ENCODE results near the gene SATB1.

The SATB1 gene

DNA sequence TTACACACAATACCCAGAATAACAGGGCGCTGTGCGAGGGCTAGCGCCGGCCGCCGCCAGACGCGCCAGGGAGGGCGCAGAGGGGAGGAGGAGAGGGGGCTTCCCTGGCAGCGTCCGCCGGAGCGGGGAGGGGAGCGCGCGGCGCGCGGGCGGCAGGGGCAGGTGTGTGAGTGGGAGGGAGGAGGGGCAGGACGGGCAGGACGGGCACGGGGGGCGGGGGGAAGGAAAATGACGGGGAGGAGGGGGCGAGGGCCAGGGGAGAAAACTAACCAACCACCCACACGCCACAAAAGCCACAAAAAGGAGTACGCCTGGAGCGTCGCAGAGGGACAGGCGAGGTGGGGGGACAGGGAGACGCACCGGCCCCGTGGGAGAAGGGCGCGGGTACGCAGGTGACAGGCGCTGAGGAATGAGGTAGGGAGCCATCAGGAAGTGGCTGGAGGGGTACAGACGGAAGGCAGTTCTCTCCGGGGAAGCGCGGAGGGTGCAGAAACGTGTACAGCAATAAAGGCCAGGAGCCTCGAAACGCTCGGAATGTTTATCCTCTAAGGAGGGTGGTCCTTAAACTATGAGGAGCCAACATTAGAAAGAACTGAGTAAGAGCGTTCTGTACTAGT is 610 bp upstream of the SATB1 start (continued):
- TF ChIP-seq, protein P1, sequence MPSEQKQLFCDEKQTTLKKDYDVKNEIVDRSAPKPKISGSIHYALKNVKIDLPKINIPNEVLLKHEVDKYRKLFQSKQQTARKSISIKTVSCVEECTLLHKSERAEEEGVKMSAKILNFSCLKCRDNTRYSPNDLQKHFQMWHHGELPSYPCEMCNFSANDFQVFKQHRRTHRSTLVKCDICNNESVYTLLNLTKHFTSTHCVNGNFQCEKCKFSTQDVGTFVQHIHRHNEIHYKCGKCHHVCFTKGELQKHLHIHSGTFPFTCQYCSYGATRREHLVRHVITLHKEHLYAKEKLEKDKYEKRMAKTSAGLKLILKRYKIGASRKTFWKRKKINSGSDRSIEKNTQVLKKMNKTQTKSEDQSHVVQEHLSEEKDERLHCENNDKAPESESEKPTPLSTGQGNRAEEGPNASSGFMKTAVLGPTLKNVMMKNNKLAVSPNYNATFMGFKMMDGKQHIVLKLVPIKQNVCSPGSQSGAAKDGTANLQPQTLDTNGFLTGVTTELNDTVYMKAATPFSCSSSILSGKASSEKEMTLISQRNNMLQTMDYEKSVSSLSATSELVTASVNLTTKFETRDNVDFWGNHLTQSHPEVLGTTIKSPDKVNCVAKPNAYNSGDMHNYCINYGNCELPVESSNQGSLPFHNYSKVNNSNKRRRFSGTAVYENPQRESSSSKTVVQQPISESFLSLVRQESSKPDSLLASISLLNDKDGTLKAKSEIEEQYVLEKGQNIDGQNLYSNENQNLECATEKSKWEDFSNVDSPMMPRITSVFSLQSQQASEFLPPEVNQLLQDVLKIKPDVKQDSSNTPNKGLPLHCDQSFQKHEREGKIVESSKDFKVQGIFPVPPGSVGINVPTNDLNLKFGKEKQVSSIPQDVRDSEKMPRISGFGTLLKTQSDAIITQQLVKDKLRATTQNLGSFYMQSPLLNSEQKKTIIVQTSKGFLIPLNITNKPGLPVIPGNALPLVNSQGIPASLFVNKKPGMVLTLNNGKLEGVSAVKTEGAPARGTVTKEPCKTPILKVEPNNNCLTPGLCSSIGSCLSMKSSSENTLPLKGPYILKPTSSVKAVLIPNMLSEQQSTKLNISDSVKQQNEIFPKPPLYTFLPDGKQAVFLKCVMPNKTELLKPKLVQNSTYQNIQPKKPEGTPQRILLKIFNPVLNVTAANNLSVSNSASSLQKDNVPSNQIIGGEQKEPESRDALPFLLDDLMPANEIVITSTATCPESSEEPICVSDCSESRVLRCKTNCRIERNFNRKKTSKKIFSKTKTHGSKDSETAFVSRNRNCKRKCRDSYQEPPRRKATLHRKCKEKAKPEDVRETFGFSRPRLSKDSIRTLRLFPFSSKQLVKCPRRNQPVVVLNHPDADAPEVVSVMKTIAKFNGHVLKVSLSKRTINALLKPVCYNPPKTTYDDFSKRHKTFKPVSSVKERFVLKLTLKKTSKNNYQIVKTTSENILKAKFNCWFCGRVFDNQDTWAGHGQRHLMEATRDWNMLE (tag by site-specific recombination; conservative IDR thresholded peaks at IDR 0.05; ENCODE audit: low read depth), result no peak
- TF ChIP-seq GFI1B (tag by site-specific recombination; IDR thresholded peaks at IDR 0.05), result no peak
- no peak for TF ChIP-seq SCRT1 (tag by site-specific recombination; IDR thresholded peaks at IDR 0.05; ENCODE audit: borderline replicate concordance)
- TF ChIP-seq, protein P2, sequence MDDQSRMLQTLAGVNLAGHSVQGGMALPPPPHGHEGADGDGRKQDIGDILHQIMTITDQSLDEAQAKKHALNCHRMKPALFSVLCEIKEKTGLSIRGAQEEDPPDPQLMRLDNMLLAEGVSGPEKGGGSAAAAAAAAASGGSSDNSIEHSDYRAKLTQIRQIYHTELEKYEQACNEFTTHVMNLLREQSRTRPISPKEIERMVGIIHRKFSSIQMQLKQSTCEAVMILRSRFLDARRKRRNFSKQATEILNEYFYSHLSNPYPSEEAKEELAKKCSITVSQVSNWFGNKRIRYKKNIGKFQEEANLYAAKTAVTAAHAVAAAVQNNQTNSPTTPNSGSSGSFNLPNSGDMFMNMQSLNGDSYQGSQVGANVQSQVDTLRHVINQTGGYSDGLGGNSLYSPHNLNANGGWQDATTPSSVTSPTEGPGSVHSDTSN (CRISPR knock-in tag; IDR thresholded peaks at IDR 0.05), result no peak
- TF ChIP-seq ZNF23 (tag by site-specific recombination; IDR thresholded peaks at IDR 0.05; ENCODE audit: borderline replicate concordance), result no peak
- no peak for TF ChIP-seq KLF1 (tag by site-specific recombination; IDR thresholded peaks at IDR 0.05)
- no peak for TF ChIP-seq ZNF24 (tag by site-specific recombination; IDR thresholded peaks at IDR 0.05)
- TF ChIP-seq, protein P3, sequence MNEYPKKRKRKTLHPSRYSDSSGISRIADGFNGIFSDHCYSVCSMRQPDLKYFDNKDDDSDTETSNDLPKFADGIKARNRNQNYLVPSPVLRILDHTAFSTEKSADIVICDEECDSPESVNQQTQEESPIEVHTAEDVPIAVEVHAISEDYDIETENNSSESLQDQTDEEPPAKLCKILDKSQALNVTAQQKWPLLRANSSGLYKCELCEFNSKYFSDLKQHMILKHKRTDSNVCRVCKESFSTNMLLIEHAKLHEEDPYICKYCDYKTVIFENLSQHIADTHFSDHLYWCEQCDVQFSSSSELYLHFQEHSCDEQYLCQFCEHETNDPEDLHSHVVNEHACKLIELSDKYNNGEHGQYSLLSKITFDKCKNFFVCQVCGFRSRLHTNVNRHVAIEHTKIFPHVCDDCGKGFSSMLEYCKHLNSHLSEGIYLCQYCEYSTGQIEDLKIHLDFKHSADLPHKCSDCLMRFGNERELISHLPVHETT (tag by site-specific recombination; IDR thresholded peaks at IDR 0.05), result no peak
- TF ChIP-seq ZNF623 (tag by site-specific recombination; IDR thresholded peaks at IDR 0.05), result no peak
- no peak for TF ChIP-seq ZNF596 (tag by site-specific recombination; IDR thresholded peaks at IDR 0.05)
- TF ChIP-seq ZNF701 (tag by site-specific recombination; IDR thresholded peaks at IDR 0.05), result no peak
- TF ChIP-seq ZNF354C (tag by site-specific recombination; IDR thresholded peaks at IDR 0.05; ENCODE audit: borderline replicate concordance, low read depth), result no peak
- TF ChIP-seq ZNF221 (tag by site-specific recombination; IDR thresholded peaks at IDR 0.05; ENCODE audit: borderline replicate concordance), result no peak
- TF ChIP-seq KLF16 (tag by site-specific recombination; IDR thresholded peaks at IDR 0.05), result no peak; the same call in 1 of the 2 replicates
- TF ChIP-seq ZNF501 (tag by site-specific recombination; IDR thresholded peaks at IDR 0.05), result peak; percentile 51
- no peak for TF ChIP-seq HOXD13 (CRISPR knock-in tag; IDR thresholded peaks at IDR 0.05; ENCODE audit: borderline replicate concordance)
- TF ChIP-seq GLI4 (tag by site-specific recombination; IDR thresholded peaks at IDR 0.05), result no peak
- TF ChIP-seq ZNF624 (tag by site-specific recombination; IDR thresholded peaks at IDR 0.05), result no peak
- TF ChIP-seq, protein P4, sequence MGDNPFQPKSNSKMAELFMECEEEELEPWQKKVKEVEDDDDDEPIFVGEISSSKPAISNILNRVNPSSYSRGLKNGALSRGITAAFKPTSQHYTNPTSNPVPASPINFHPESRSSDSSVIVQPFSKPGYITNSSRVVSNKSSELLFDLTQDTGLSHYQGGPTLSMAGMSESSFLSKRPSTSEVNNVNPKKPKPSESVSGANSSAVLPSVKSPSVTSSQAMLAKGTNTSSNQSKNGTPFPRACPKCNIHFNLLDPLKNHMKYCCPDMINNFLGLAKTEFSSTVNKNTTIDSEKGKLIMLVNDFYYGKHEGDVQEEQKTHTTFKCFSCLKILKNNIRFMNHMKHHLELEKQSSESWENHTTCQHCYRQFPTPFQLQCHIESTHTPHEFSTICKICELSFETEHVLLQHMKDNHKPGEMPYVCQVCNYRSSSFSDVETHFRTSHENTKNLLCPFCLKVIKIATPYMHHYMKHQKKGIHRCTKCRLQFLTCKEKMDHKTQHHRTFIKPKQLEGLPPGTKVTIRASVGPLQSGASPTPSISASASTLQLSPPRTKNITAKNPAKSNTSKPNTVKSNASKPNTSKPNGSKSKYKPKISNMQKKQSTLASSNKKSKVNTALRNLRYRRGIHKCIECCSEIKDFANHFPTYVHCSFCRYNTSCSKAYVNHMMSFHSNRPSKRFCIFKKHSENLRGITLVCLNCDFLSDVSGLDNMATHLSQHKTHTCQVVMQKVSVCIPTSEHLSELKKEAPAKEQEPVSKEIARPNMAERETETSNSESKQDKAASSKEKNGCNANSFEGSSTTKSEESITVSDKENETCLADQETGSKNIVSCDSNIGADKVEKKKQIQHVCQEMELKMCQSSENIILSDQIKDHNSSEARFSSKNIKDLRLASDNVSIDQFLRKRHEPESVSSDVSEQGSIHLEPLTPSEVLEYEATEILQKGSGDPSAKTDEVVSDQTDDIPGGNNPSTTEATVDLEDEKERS (tag by site-specific recombination; IDR thresholded peaks at IDR 0.05), result no peak
- TF ChIP-seq ZNF777 (tag by site-specific recombination; IDR thresholded peaks at IDR 0.05; ENCODE audit: borderline replicate concordance), result no peak
- no peak for TF ChIP-seq ZBTB7A (tag by site-specific recombination; IDR thresholded peaks at IDR 0.05; ENCODE audit: low read depth)
- TF ChIP-seq, protein P5, sequence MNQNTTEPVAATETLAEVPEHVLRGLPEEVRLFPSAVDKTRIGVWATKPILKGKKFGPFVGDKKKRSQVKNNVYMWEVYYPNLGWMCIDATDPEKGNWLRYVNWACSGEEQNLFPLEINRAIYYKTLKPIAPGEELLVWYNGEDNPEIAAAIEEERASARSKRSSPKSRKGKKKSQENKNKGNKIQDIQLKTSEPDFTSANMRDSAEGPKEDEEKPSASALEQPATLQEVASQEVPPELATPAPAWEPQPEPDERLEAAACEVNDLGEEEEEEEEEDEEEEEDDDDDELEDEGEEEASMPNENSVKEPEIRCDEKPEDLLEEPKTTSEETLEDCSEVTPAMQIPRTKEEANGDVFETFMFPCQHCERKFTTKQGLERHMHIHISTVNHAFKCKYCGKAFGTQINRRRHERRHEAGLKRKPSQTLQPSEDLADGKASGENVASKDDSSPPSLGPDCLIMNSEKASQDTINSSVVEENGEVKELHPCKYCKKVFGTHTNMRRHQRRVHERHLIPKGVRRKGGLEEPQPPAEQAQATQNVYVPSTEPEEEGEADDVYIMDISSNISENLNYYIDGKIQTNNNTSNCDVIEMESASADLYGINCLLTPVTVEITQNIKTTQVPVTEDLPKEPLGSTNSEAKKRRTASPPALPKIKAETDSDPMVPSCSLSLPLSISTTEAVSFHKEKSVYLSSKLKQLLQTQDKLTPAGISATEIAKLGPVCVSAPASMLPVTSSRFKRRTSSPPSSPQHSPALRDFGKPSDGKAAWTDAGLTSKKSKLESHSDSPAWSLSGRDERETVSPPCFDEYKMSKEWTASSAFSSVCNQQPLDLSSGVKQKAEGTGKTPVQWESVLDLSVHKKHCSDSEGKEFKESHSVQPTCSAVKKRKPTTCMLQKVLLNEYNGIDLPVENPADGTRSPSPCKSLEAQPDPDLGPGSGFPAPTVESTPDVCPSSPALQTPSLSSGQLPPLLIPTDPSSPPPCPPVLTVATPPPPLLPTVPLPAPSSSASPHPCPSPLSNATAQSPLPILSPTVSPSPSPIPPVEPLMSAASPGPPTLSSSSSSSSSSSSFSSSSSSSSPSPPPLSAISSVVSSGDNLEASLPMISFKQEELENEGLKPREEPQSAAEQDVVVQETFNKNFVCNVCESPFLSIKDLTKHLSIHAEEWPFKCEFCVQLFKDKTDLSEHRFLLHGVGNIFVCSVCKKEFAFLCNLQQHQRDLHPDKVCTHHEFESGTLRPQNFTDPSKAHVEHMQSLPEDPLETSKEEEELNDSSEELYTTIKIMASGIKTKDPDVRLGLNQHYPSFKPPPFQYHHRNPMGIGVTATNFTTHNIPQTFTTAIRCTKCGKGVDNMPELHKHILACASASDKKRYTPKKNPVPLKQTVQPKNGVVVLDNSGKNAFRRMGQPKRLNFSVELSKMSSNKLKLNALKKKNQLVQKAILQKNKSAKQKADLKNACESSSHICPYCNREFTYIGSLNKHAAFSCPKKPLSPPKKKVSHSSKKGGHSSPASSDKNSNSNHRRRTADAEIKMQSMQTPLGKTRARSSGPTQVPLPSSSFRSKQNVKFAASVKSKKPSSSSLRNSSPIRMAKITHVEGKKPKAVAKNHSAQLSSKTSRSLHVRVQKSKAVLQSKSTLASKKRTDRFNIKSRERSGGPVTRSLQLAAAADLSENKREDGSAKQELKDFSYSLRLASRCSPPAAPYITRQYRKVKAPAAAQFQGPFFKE (tag by site-specific recombination; IDR thresholded peaks at IDR 0.05; ENCODE audit: borderline replicate concordance), result no peak
